Spleen (tissue), 11 donors: ENCODE measurements around the gene C5orf24. TPM values are rescaled to one million over a fixed set of nuclear protein-coding genes. Genes with fewer than 3 reads are reported as not detected.
"Not testable (repeated sequence)": the region's sequence is repeated elsewhere in the genome, so short reads cannot be mapped to it uniquely, and the experiment has no call there.

ENCODE experiments used
- DNase-seq: peaks from one replicate; pipeline ENCODE4 v3.0.0-alpha.2; 2020
- H3K27ac ChIP-seq, 8 donors: fragments of 200-600 bp; sonication (generic) in 7 of 8; 1 replicate in 4 of 8; 2 replicates in 4 of 8; pipeline versions ENCODE4 v1.5.0 to v1.8.0; 2016 to 2021; ENCODE audit warnings: inconsistent platforms in 4 of 8, mild to moderate bottlenecking in 4 of 8, moderate library complexity in 1 of 8
- H3K27me3 ChIP-seq, 7 donors: fragments of 200-600 bp; sonication (generic) in 6 of 7; replicated peaks in 1 of 7; 1 replicate in 4 of 7; 2 replicates in 3 of 7; pipeline versions ENCODE4 v1.5.0 to v1.8.0; 2016 to 2021; ENCODE audit warnings: inconsistent platforms in 3 of 7, mild to moderate bottlenecking in 1 of 7
- H3K36me3 ChIP-seq, 6 donors: fragments of 200-600 bp; sonication (generic) in 5 of 6; 1 replicate in 4 of 6; 2 replicates in 2 of 6; pipeline versions ENCODE4 v1.5.0 to v1.8.0; 2016 to 2021; ENCODE audit warnings: inconsistent platforms in 2 of 6
- H3K4me1 ChIP-seq, 6 donors: fragments of 200-600 bp; sonication (generic) in 5 of 6; 1 replicate in 3 of 6; 2 replicates in 3 of 6; pipeline versions ENCODE4 v1.5.0 to v1.8.0; 2016 to 2021; ENCODE audit warnings: inconsistent platforms in 3 of 6
- H3K4me3 ChIP-seq, 8 donors: fragments of 200-600 bp; sonication (generic) in 7 of 8; 1 replicate in 4 of 8; 2 replicates in 4 of 8; pipeline versions ENCODE4 v1.5.0 to v1.8.0; 2016 to 2021; ENCODE audit warnings: inconsistent platforms in 4 of 8, mild to moderate bottlenecking in 4 of 8, moderate library complexity in 2 of 8
- H3K9me3 ChIP-seq, 8 donors: fragments of 200-600 bp; sonication (generic) in 7 of 8; 1 replicate in 4 of 8; 2 replicates in 4 of 8; pipeline versions ENCODE4 v1.5.0 to v1.8.0; 2016 to 2021; ENCODE audit warnings: inconsistent platforms in 4 of 8
- POLR2A ChIP-seq, 3 donors: fragments of 450-650 bp; IDR thresholded peaks; one replicate each; pipeline ENCODE4 v1.5.1; 2017; ENCODE audit warnings: antibody characterized with exemption in 3 of 3, mild to moderate bottlenecking in 1 of 3
- POLR2AphosphoS5 ChIP-seq, 3 donors: sonication (generic); formaldehyde crosslinking; IDR thresholded peaks; one replicate each; pipeline ENCODE4 v1.5.1; 2017; ENCODE audit warnings: antibody characterized with exemption in 3 of 3
- WGBS, 5 donors: extraction: QIAGEN DNeasy Blood & Tissue Kit in 3 of 5; methylation state at CpG; one replicate each; pipeline versions ENCODE4 v1.1.5 to v1.1.7; 2013 to 2018; 5-methylcytosine and 5-hydroxymethylcytosine counted together
- intact Hi-C: fragments of 100-400 bp; cut with DNase I; formaldehyde crosslinking; loops from one replicate; pipeline ENCODE4 v1.15.0; 2023; ENCODE audit warnings: low total_unique reads
- polyA plus RNA-seq, 3 donors: library from polyadenylated mRNA; stranded (reverse); fragments of 200-250 nt; gene quantifications; one replicate each; pipeline ENCODE4 v1.2.1, GENCODE V29; 2013
- total RNA-seq, 7 donors: library from RNA; depleted of rRNA in 3 of 7; stranded (reverse); fragments of >200 nt in 3 of 7; fragmentation: NEBNext Ultra II Directional in 4 of 7; extraction: Animal tissue kit (Norgen Biotek cat#: 25700) in 4 of 7; gene quantifications; one replicate each; pipeline versions ENCODE4 v1.1.0 to v1.2.1, GENCODE V29; 2016 to 2021
- TF ChIP-seq, protein P1 (sequence below), 11 experiments: fragments of 200-600 bp in 7 of 11; fragments of 450-650 bp in 4 of 11; sonication (generic) in 4 of 11; IDR thresholded peaks in 8 of 11; conservative IDR thresholded peaks in 3 of 11; 1 replicate in 7 of 11; 2 replicates in 4 of 11; pipeline versions ENCODE4 v1.4.0 to v1.8.0; 2016 to 2021; ENCODE audit warnings: antibody characterized with exemption in 11 of 11, inconsistent platforms in 4 of 11, mild to moderate bottlenecking in 1 of 11
- donor health status: healthy with polysubstance abuse.
- donor health status: DM: no; HTN: no; CAD: no; lungs with moderate emphysema.
- donor health status: DM: no; HTN: no; CAD: no.
- donor health status: Bipolar disorder and iron deficiency.
- donor health status: healthy.
- donor health status: DM: no; HTN: no; CAD: no.
- donor health status: DM: yes; HTN: yes; CAD: no.

The C5orf24 gene
- total and polyA plus RNA-seq, 10 donors, result 12.3 to 48.1 (median 33.0) TPM

GRCh38 chr5:134844252-134844651, 1.5 kb upstream of the C5orf24 start:
- peaks cover 16 to 38% (median 31%) of the 10 kb centered on the region in 6 donors for H3K4me1 ChIP-seq
- no peaks in the 10 kb centered on the region for H3K9me3 ChIP-seq
- no peak for DNase-seq
- intact Hi-C loops, result no loop called here
- TF ChIP-seq POLR2AphosphoS5 (IDR thresholded peaks at IDR 0.05) (no peak), POLR2A (IDR thresholded peaks at IDR 0.05) (no peak)
- TF ChIP-seq, protein P1, sequence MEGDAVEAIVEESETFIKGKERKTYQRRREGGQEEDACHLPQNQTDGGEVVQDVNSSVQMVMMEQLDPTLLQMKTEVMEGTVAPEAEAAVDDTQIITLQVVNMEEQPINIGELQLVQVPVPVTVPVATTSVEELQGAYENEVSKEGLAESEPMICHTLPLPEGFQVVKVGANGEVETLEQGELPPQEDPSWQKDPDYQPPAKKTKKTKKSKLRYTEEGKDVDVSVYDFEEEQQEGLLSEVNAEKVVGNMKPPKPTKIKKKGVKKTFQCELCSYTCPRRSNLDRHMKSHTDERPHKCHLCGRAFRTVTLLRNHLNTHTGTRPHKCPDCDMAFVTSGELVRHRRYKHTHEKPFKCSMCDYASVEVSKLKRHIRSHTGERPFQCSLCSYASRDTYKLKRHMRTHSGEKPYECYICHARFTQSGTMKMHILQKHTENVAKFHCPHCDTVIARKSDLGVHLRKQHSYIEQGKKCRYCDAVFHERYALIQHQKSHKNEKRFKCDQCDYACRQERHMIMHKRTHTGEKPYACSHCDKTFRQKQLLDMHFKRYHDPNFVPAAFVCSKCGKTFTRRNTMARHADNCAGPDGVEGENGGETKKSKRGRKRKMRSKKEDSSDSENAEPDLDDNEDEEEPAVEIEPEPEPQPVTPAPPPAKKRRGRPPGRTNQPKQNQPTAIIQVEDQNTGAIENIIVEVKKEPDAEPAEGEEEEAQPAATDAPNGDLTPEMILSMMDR (IDR thresholded peaks at IDR 0.05 in 8 of 11, conservative IDR thresholded peaks at IDR 0.05 in 3 of 11), result no peak
- 76 to 100% (median 93%) methylated on average over 1 of the region's 1 CpG for WGBS, 5 donors
- no peak overlapping the region for H3K4me3 ChIP-seq
- peaks cover 0 to 36% (median 11%) of the 10 kb centered on the region in 6 donors for H3K36me3 ChIP-seq
- no peak overlapping the region for H3K27ac ChIP-seq
- H3K27me3 ChIP-seq, result no peaks in the 10 kb centered on the region

- no peak for TF ChIP-seq POLR2A (IDR thresholded peaks at IDR 0.05)
- TF ChIP-seq, protein P1 (IDR thresholded peaks at IDR 0.05 in 8 of 11, conservative IDR thresholded peaks at IDR 0.05 in 3 of 11), result peak in 1 of 11 experiments; percentile 34
- no peak for TF ChIP-seq POLR2AphosphoS5 (IDR thresholded peaks at IDR 0.05)
- no peaks in the 10 kb centered on the region for H3K9me3 ChIP-seq
- DNase-seq, result no peak
- intact Hi-C loops, result no loop called here
- WGBS, 5 donors, result 9 to 18% (median 12%) methylated on average over 12 of the region's 12 CpGs
- no peaks in the 10 kb centered on the region for H3K27me3 ChIP-seq
- H3K4me3 ChIP-seq, result peak overlapping the region in 7 of 8 donors; percentile 71 to 94 (median 80)
- peaks cover 17 to 49% (median 39%) of the 10 kb centered on the region in 6 donors for H3K4me1 ChIP-seq
- H3K27ac ChIP-seq, result peak overlapping the region; percentile 93 to 98 (median 96)
- peaks cover 0 to 35% (median 2%) of the 10 kb centered on the region in 6 donors for H3K36me3 ChIP-seq
Measured at GRCh38 chr5:134845335-134845851, 375 bp upstream of the C5orf24 start.

DNA sequence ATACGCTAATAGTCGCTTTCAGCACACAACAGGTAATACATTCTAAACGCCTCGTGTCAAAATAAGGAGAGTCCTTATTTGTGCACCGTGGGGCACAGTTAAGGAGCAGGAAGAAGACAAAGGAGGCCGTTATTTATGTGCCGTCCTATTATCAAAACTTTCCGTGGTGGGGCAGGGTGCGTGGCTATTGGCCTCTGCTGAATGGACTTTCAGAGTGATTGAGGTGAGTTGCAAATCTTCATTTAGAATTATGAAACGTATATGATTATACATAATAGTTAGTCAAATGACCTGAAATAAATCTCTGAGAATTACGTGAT, 833 bp downstream of the C5orf24 start:
- intact Hi-C loops, result no loop called here
- no peak for DNase-seq
- Histone ChIP-seq H3K4me1 (peaks cover 17 to 61% (median 49%) of the 10 kb centered on the region in 6 donors), H3K27ac (peak overlapping the region; percentile 93 to 98 (median 96)), H3K36me3 (peaks cover 0 to 41% (median 2%) of the 10 kb centered on the region in 6 donors), H3K27me3 (no peaks in the 10 kb centered on the region), H3K4me3 (peak overlapping the region; percentile 71 to 94 (median 80)), H3K9me3 (no peaks in the 10 kb centered on the region)
- 0 to 2% (median 1%) methylated on average over 11 of the region's 11 CpGs for WGBS, 5 donors
- TF ChIP-seq, protein P1 (IDR thresholded peaks at IDR 0.05 in 8 of 11, conservative IDR thresholded peaks at IDR 0.05 in 3 of 11), result no peak
- TF ChIP-seq POLR2A (IDR thresholded peaks at IDR 0.05) (no peak), POLR2AphosphoS5 (IDR thresholded peaks at IDR 0.05) (no peak)

- DNase-seq, H3K27ac ChIP-seq, H3K27me3 ChIP-seq, intact Hi-C loops, H3K4me3 ChIP-seq, H3K9me3 ChIP-seq: not testable (repeated sequence)
- WGBS, 5 donors, result 88 to 94% (median 92%) methylated on average over 7 of the region's 7 CpGs
- H3K4me1 ChIP-seq, result peaks cover 17 to 78% (median 52%) of the 10 kb centered on the region in 6 donors
- H3K36me3 ChIP-seq, result peaks cover 0 to 69% (median 8%) of the 10 kb centered on the region in 6 donors
Measured at GRCh38 chr5:134849434-134849933, 3.7 kb downstream of the C5orf24 start.
